Loucy (cell line): ENCODE data around the gene CPA3.
A peak's percentile ranks its signal among the peaks of the same experiment; 100 is the strongest.

Experiments used
- H2AFZ ChIP-seq: fragments of 200-600 bp; sonication (generic); 2 replicates; pipeline ENCODE4 v1.6.0; 2016; ENCODE audit warnings: antibody characterized with exemption, mild to moderate bottlenecking, low read length, moderate library complexity
- H3F3A ChIP-seq: fragments of 200-600 bp; 2 replicates; pipeline ENCODE4 v1.6.0; 2016; ENCODE audit warnings: antibody characterized with exemption, low read depth, mild to moderate bottlenecking
- H3K27me3 ChIP-seq: fragments of 200-600 bp; sonication (generic); 2 replicates; pipeline ENCODE4 v1.6.1; 2014; ENCODE audit warnings: low read length, mild to moderate bottlenecking; ENCODE audit not compliant: insufficient read depth, poor library complexity, severe bottlenecking
- H3K36me3 ChIP-seq: fragments of 200-600 bp; sonication (generic); 2 replicates; pipeline ENCODE4 v1.6.1; 2016; ENCODE audit warnings: low read length; ENCODE audit not compliant: insufficient read depth
- H3K4me1 ChIP-seq: fragments of 200-600 bp; sonication (generic); 2 replicates; pipeline ENCODE4 v1.5.1; 2014; ENCODE audit warnings: low read length, mild to moderate bottlenecking; ENCODE audit not compliant: insufficient read depth, poor library complexity, severe bottlenecking
- H3K4me2 ChIP-seq: fragments of 200-600 bp; sonication (generic); 2 replicates; pipeline ENCODE4 v1.6.0; 2014; ENCODE audit warnings: antibody characterized with exemption, low read length, low read depth, mild to moderate bottlenecking; ENCODE audit not compliant: poor library complexity, severe bottlenecking
- H3K4me3 ChIP-seq: fragments of 200-600 bp; sonication (generic); 2 replicates; pipeline ENCODE4 v1.5.1; 2014; ENCODE audit warnings: low read length, mild to moderate bottlenecking, mixed read lengths; ENCODE audit not compliant: poor library complexity, severe bottlenecking
- H3K79me2 ChIP-seq: fragments of 200-600 bp; sonication (generic); 2 replicates; pipeline ENCODE4 v1.6.1; 2014; ENCODE audit warnings: low read length; ENCODE audit not compliant: insufficient read depth
- H3K9ac ChIP-seq: fragments of 200-600 bp; sonication (generic); 2 replicates; pipeline ENCODE4 v1.6.0; 2014; ENCODE audit warnings: mild to moderate bottlenecking, low read depth, low read length, moderate library complexity; ENCODE audit not compliant: poor library complexity, severe bottlenecking
- H3K9me2 ChIP-seq: fragments of 200-600 bp; sonication (generic); replicated peaks from 2 replicates; pipeline ENCODE4 v1.6.1; 2016; ENCODE audit warnings: low read depth, low read length, mixed read lengths
- H3K9me3 ChIP-seq: fragments of 200-600 bp; sonication (generic); 2 replicates; pipeline ENCODE4 v1.6.1; 2014; ENCODE audit warnings: mild to moderate bottlenecking, antibody characterized with exemption, low read length, low read depth; ENCODE audit not compliant: insufficient read depth
- H4K20me1 ChIP-seq: fragments of 200-600 bp; sonication (generic); 2 replicates; pipeline ENCODE4 v1.6.0; 2014; ENCODE audit warnings: antibody characterized with exemption, low read length, mild to moderate bottlenecking; ENCODE audit not compliant: insufficient read depth, poor library complexity, severe bottlenecking
- CTCF ChIP-seq: fragments of 200-600 bp; sonication (generic); conservative IDR thresholded peaks from 2 replicates; pipeline ENCODE4 v1.5.1; 2014; ENCODE audit warnings: mild to moderate bottlenecking, antibody characterized with exemption, low read length
- EZH2phosphoT487 ChIP-seq: fragments of 200-600 bp; IDR thresholded peaks from 2 replicates; pipeline ENCODE4 v1.6.1; 2018; ENCODE audit warnings: antibody characterized with exemption, mild to moderate bottlenecking, moderate library complexity, borderline replicate concordance

CPA3 gene

GRCh38 chr3:148848410-148848809, 16.7 kb upstream of the CPA3 start:
- no peak overlapping the region for H3K9ac ChIP-seq
- peaks cover 16% of the 10 kb centered on the region for H3K4me1 ChIP-seq
- no peaks in the 10 kb centered on the region for H3K9me2 ChIP-seq
- H2AFZ ChIP-seq, result no peak overlapping the region
- H3K4me2 ChIP-seq, result no peak overlapping the region
- no peaks in the 10 kb centered on the region for H3K36me3 ChIP-seq
- no peaks in the 10 kb centered on the region for H3K79me2 ChIP-seq
- TF ChIP-seq EZH2phosphoT487, result no peak
- no peak overlapping the region for H3K4me3 ChIP-seq
- no peaks in the 10 kb centered on the region for H3F3A ChIP-seq
- H4K20me1 ChIP-seq, result no peaks in the 10 kb centered on the region
- no peaks in the 10 kb centered on the region for H3K9me3 ChIP-seq
- no peaks in the 10 kb centered on the region for H3K27me3 ChIP-seq

- peaks cover 15% of the 10 kb centered on the region for H3K4me1 ChIP-seq
- no peak overlapping the region for H3K4me3 ChIP-seq
- no peak for TF ChIP-seq CTCF
- no peak for TF ChIP-seq EZH2phosphoT487
- no peaks in the 10 kb centered on the region for H4K20me1 ChIP-seq
- no peaks in the 10 kb centered on the region for H3F3A ChIP-seq
- H2AFZ ChIP-seq, result peak overlapping the region; percentile 84; the same call in 1 of the 2 replicates
- no peaks in the 10 kb centered on the region for H3K27me3 ChIP-seq
- no peaks in the 10 kb centered on the region for H3K9me2 ChIP-seq
- no peaks in the 10 kb centered on the region for H3K9me3 ChIP-seq
- peak overlapping the region; percentile 5 for H3K4me2 ChIP-seq
- H3K79me2 ChIP-seq, result no peaks in the 10 kb centered on the region
- no peaks in the 10 kb centered on the region for H3K36me3 ChIP-seq
- H3K9ac ChIP-seq, result peak overlapping the region; percentile 8
These were observed 12.7 kb upstream of the CPA3 start for GRCh38 chr3:148852271-148852992.

- TF ChIP-seq CTCF, result no peak
- TF ChIP-seq EZH2phosphoT487, result no peak
- no peaks in the 10 kb centered on the region for H3K9me3 ChIP-seq
- H2AFZ ChIP-seq, result peak overlapping the region; percentile 84
These were observed 12.0 kb upstream of the CPA3 start for GRCh38 chr3:148853076-148853475.

GRCh38 chr3:148854061-148854460, 11.0 kb upstream of the CPA3 start:
- no peaks in the 10 kb centered on the region for H3K27me3 ChIP-seq
- H3K9me2 ChIP-seq, result no peaks in the 10 kb centered on the region
- no peaks in the 10 kb centered on the region for H4K20me1 ChIP-seq
- H3F3A ChIP-seq, result no peaks in the 10 kb centered on the region
- H3K9ac ChIP-seq, result no peak overlapping the region
- peaks cover 15% of the 10 kb centered on the region for H3K4me1 ChIP-seq
- H3K79me2 ChIP-seq, result no peaks in the 10 kb centered on the region
- no peak overlapping the region for H3K4me3 ChIP-seq
- no peaks in the 10 kb centered on the region for H3K9me3 ChIP-seq
- H2AFZ ChIP-seq, result peak overlapping the region; percentile 24; the same call in 1 of the 2 replicates
- no peaks in the 10 kb centered on the region for H3K36me3 ChIP-seq
- H3K4me2 ChIP-seq, result no peak overlapping the region
- TF ChIP-seq EZH2phosphoT487 (no peak), CTCF (no peak)

More at GRCh38 chr3:148853076-148853475, 12.0 kb upstream of the CPA3 start:
- no peaks in the 10 kb centered on the region for H3K79me2 ChIP-seq
- peak overlapping the region; percentile 5 for H3K4me2 ChIP-seq
- peak overlapping the region; percentile 8 for H3K9ac ChIP-seq
- no peak overlapping the region for H3K4me3 ChIP-seq
- H4K20me1 ChIP-seq, result no peaks in the 10 kb centered on the region
- H3K27me3 ChIP-seq, result no peaks in the 10 kb centered on the region
- no peaks in the 10 kb centered on the region for H3F3A ChIP-seq
- no peaks in the 10 kb centered on the region for H3K36me3 ChIP-seq
- H3K9me2 ChIP-seq, result no peaks in the 10 kb centered on the region
- H3K4me1 ChIP-seq, result peaks cover 15% of the 10 kb centered on the region
